Measurements from ENCODE around the gene MACROH2A2.

DNA sequence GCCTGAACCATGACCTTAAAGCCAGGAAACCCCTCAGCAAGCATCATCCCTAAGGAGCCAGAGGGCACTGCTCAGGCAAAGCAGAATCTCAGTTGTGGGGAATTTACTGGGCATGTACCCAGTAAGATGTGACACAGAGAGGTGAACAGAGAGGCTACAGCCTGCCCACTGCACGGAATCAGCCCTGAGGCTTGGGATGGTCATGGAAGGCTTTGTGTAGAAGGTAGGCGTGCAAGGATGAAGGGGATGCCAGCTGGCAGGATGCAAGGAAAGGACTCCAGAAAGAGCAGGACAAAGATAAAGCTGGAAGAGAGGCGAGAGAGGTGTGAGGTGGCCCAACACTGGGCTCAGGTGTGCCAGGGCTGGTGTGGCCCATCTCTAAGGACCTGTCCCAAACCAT, 82.4 kb downstream of the MACROH2A2 start:
- TF ChIP-seq, protein P1, sequence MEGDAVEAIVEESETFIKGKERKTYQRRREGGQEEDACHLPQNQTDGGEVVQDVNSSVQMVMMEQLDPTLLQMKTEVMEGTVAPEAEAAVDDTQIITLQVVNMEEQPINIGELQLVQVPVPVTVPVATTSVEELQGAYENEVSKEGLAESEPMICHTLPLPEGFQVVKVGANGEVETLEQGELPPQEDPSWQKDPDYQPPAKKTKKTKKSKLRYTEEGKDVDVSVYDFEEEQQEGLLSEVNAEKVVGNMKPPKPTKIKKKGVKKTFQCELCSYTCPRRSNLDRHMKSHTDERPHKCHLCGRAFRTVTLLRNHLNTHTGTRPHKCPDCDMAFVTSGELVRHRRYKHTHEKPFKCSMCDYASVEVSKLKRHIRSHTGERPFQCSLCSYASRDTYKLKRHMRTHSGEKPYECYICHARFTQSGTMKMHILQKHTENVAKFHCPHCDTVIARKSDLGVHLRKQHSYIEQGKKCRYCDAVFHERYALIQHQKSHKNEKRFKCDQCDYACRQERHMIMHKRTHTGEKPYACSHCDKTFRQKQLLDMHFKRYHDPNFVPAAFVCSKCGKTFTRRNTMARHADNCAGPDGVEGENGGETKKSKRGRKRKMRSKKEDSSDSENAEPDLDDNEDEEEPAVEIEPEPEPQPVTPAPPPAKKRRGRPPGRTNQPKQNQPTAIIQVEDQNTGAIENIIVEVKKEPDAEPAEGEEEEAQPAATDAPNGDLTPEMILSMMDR (IDR thresholded peaks at IDR 0.05) = no peak
- no peak for TF ChIP-seq POLR2AphosphoS5 (IDR thresholded peaks at IDR 0.05)
